OCI-M2 (cell line): ENCODE measurements around the gene SPATS2L.

Experiments
- DNase-seq: peaks from one replicate; lab custom pipeline; 2025; ENCODE audit not compliant: unreplicated experiment; lab: John Stamatoyannopoulos, UW

Gene SPATS2L

DNA sequence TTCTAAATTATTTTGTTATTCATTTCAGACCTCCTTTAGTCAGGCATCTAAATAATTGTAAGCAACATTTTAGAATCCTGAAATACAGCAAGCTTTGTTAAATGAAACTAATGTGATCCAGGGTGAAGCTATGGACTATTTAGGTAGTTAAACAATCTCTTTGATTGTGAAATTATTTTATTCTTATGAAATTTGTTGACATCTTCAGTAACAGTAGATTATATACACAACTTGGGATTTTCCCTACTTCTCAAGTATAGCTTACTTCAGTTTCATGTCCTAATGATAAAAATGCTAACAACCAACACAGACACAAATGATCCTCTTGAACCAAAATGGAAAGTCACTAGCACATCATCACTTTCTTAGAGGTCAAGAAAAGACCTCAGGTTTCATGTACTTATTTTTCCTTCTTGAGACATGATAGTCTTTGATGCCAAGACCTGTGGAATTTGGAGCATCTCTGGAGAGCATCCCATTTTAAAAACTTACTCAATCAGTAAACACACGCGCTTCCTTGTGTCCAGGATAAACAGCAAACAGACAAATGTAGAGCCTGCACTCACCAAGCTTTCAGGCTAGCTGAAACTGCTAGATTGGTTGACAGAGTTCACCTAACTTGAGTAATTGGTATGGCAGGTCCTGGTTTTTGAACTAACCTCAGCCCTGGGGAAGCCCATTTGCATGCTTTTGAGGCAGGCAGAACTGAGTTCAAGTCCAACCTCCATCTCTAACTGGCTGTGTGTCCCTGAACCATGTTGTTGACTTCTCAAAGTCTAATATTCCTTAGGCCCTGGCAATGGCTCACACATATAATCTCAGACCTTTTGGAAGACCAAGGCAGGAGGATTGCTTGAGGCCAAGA lies 155.6 kb downstream of the SPATS2L start:
- no peak for DNase-seq

DNA sequence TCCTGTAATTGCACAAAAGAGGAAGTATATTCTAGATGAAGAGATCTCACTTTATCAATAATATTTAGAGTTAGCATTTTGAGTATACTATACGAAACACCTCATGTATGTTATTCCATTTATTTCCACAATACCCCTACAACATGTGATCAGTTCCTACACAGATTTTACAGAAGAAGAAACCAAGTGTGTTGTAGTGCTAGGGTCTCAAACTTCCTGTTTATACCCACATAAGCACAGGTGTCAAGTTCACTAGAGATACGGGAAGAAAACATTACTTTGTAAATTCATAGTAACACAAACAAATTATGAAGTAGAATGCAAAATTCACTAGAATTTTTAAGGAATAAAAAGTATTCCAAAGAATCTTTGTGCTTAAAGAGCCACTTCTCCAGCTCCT lies 157.0 kb downstream of the SPATS2L start:
- DNase-seq, result no peak

DNA sequence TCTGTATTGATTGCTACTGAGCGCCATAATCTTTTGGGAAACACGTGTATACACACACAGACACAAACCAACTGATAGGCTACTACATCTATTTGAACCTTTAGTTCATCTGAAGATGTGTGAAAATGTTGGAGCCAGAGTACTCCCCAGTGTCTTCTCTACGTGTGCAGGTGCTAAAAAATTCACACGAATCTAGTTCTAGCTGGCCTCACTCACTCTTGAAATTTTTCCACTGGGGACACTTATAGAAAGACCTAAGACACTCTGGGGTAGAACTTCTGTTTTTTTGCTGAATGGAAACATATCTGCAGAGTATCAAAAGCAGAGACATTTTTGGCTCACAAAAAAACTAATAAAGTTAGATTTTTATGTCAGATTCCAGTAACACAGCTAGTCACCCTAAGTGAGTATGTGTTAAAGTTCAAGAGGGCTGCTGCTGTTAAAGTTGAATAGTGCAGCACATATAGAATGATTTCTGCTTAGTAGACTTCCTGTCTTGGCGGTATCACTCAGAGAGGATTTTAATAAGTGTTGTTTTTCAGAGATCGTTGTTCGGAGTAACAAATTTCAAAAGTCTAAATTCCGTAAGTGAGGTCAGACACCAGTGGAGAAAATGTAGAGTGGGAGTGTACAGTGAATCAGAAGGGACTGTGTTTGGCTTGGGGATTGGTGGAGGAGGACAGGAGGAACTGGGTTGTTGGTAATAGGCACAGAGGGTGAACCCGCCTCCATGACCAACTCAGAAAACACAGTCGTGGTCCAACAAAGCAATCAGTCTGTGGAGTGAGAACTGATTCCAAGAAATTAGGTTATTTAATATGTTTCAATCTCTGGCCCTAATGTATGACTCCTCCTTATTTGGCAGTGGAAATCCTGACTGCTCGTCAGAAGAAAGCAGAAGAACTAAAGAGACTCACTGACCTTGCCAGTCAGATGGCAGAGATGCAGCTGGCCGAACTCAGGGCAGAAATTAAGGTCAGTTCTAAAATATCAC lies 160.2 kb downstream of the SPATS2L start:
- no peak for DNase-seq

DNA sequence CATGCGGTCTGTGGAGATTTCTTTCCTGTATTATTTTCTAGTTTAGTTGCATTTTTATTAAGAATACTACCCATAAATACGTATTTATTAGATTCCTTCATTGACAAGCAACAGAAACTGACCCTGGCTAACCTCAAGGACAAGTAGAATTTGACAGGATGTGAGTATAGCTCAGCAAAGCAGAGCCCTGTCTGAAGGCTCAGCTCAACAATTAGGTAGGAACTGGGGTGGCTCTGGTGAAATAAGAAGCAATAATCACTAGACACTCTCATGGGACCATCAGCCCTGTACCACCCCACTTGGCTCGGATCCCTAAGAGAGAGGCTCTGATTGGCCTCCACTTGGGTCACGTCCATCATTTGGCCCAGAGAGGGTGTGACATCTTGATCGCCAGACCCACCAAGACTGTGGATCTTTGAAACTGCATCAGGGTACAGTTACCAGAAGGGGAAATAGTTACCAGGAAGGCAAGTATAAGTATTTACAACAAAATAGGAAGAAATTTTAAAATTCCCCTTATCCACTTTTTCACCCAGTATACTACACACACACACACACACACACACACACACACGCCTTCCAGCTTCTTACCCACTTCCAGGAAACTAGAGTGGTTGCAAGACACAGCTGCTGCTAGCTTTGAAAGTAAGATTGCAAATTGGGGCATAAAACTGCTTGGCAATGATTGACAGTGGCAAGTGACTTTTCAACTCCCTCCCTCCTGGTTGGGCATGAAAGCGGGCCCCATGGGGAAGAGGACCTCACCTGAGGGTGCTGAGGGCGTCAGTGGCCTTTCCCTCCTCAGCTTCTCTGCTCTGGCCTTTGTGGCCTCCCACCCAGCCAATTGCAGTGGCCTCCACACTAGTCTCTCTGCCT lies 161.6 kb downstream of the SPATS2L start:
- DNase-seq, result no peak

DNA sequence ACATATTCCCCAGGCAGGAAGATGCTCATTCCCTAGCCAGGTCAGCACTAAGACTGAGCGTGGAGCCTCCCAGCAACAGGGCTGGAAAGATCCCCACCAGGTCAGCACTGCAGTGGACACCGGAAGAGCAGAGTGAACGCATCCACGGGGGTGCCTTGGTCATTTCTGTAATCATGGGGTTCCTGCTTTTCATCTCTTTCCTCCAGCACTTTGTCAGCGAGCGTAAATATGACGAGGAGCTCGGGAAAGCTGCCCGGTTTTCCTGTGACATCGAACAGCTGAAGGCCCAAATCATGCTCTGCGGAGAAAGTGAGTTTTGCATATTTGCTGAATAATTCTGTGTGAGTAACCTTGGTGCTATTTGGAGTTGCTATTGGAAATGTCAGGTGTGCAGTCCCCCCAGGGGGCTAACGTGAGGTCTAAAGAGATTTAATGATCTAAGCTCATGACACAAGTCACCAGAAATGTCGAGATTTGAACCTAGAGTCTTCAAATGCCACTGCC lies 163.3 kb downstream of the SPATS2L start:
- no peak for DNase-seq

DNA sequence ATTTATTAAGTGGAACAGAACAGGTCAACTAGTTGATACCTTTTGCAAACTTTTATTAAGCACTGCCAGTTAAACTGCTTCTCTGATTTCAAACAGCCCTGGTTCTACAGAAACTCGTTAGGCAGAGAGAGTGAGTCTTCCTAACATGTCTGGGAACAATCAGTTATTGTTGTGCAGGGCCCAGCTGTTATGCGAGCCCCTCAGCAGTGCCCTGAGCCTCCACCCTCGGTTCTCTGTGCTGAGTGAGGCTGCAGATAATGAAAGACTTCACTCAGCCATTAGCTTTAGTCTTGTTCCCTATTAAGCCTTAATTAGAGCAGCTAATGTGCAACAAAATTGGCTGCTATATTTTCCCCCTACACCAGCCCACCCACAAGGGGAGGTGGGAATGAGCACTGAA lies 163.7 kb downstream of the SPATS2L start:
- no peak for DNase-seq

DNA sequence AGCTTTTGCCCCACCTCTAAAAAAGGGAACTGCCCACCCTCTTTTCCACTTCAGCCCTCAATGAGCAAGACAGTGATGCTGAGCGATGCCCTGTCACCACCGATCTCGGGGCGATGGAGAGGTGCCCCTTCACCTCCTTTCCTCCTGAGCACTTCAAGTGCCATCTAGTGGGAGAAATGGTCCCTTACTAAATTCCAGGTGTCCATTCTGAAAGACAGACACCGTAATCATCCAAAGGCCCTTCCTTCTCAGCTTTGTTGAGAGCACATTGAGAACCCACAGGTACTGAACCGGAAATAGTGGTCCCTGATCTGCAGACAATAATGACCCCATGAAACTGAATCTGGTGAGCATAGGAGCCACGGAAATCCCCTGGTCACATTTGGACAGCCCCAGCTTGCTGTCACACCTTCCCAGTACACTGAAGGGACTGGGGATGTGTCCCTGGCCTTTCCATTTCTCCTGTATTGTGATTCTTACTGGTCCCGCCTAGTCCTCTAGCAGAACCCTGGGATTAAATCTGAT lies 164.9 kb downstream of the SPATS2L start:
- DNase-seq, result no peak

DNA sequence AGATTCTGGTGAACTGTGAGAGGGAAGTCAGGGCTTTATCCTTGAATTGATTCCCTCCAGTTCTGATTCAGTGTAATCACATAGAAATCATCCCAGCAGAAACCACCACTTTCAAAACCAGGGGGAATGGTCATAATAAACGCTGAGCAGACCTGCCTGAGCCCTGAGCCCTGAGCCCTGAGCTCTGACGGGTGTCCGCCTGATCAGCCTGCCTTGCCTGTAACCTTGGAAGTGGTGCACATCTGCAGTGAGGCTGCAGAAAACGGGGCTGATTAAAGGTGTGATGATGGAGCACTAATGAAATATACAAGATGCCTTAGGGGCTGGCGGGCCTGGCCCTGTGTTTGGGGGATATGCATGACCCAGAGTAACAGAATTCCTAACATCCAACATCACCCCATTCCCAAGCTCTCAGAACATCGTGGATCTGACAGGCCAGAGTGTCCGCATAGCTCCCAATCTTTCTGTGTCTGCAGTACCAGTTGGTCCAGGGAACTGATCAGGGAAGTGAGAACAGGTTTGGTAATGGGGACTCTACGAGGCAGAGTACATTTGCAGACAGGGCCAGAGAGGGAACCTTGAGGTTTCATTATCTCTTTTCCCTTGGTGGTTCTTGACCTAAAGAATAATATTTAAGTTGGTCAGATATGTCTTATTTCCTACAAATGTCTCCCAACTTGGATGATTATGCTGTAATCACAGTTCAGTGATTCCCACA lies 165.6 kb downstream of the SPATS2L start:
- no peak for DNase-seq

DNA sequence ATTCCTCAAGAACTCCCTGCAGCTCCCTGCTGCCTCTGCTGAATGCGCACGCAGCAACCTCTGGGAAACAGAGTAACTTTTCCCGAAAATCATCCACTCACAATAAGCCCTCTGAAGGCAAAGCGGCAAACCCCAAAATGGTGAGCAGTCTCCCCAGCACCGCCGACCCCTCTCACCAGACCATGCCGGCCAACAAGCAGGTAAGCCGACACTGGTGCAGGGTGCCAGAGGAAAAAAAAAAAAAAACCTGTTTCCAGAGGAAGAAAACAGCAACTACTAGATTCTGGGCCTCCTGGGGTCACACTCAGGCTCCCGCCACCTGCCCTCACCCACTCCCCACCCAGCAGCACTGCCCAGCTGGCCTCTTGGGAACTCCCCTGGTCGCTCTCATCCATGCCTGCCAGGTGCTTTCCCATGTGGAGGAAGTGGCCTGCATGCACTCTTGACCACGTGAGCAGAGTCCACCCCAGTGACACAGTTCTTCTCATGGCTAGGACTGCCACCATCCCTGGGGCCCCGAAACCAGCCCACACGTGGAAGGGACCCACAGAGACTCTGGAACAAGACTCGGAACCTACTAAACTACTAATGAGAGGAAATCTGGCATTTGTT lies 166.5 kb downstream of the SPATS2L start:
- no peak for DNase-seq

DNA sequence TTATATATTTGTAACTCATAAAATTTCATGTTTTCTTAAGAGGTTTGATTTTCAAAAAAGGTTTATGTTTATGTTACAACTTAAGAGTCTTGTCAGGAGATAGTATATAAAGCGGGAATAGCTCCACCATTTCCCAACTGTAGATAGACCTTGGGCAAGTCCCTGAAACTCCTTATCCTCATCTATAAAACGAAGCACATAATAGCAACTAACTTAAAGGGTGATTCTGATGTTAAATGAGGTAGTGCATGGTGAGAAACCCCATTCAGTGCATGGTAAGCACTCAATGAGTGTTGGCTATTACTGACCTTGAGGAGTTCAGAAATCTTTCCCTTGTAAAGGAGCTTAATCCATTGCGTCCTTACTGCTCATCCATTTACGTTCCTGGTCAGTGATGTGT lies 169.3 kb downstream of the SPATS2L start:
- DNase-seq, result no peak

DNA sequence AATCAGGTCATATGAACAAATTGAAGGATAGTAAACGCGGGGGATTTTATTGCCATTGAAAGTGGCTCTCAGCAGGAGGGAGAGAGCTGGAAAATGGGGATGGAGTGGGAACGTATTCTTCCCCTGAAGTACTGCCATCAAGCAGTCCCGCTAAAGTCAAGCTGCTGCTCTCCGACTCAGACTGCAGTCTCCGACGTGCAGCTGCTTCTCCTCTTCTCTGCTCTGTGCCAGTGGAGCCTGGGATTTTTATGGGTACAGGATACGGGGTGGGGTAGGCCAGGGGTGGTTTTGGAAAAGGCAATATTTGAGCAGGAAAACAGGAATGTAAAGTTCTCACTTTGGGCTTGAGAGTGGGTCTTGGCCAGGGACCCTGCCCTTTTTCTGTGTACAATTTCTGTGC lies 170.3 kb downstream of the SPATS2L start:
- no peak for DNase-seq

DNA sequence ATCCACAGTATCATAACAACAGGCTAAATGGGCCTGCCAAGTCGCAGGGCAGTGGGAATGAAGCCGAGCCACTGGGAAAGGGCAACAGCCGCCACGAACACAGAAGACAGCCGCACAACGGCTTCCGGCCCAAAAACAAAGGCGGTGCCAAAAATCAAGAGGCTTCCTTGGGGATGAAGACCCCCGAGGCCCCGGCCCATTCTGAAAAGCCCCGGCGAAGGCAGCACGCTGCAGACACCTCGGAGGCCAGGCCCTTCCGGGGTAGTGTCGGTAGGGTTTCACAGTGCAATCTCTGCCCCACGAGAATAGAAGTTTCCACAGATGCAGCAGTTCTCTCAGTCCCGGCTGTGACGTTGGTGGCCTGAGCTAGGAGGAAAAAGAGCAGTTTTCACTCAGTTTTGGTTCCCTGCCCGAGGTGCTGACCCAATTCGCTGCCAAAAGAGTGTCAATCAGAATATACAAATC lies 171.2 kb downstream of the SPATS2L start:
- no peak for DNase-seq

DNA sequence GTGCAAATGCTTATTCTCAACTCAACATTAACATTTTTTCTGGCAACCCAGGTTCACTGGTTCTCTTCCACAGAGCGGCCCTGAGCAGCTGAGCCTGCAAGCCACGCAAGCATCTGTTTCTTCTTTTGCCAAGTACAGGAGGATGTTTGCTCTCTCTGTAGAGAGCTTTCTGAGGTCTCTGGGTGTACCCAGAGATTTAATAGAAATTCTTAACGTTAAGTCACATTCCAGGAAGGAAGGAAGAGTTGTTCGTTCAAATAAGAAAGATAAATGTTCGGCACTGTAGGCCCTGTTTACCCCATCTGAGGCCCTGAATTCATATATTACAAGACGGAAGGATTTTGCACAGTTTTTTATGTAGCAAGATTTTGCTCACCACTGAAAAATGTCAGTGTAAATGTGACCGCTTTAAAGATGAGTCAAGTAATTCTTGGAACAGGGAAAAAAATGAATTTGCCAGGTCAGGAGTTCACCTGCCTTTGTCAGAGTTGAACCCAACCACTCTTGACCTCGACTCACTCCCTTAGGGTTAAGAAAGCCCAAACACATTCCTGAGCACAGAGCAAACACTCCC lies 173.3 kb downstream of the SPATS2L start:
- no peak for DNase-seq

DNA sequence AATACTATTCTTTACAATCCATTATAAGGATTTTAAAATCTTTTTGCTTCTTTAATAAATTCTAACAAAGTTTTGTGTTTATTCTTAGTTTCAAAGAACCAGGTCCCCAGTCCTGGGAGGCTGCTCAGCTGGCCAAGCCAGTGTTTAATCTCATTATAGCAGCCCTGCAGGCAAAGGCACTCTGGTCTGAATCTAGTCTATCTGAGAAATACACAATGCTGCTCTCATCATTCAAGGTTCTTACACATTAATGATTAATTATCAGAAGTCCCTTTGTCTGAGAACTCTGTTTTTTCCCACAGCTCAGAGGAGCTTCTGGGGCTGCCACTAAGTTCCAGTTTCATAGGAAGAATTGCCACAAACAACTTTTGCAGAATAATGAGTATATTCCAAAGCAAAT lies 175.7 kb downstream of the SPATS2L start:
- DNase-seq, result no peak

DNA sequence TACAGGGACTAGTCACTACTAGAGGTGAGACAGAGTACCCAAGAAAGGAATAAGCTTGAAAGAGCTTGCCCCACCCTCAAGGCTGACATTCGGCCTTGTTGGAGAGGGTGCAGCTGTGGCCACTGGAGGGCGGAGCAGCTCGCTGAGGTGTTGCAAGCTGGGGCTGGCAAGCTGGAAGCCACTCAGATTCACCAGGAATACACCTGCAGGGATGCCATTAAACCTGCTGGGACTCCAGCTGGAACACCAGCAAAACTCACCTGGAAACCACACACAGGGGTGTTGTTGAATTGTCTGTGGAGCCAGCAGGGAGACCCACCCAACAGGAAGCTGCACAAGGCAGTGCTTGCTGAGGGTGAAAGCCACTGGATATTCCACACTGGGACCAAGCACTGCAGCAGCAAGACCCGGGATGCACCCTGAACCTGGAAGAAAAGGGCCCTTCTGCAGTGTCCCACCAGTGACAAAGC lies 177.3 kb downstream of the SPATS2L start:
- no peak for DNase-seq

DNA sequence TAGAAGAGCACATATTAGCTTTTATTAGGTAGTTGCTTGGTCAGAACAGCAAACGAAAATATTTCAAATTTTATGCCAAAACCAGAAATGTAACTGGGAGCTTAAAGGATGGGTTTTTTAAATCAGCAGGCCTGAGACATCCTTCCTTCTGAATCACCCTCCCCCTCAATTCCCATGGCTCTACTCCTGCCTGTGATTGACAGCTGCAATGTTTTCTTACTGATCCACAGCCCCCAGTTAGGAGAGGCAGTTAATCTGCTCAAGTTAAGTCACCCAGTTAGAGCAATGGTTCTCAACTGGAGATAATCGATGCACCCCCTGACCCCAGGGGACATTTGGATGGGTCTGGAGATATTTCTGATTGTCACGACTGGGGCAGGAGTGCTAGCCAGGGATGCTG lies 178.4 kb downstream of the SPATS2L start:
- no peak for DNase-seq

DNA sequence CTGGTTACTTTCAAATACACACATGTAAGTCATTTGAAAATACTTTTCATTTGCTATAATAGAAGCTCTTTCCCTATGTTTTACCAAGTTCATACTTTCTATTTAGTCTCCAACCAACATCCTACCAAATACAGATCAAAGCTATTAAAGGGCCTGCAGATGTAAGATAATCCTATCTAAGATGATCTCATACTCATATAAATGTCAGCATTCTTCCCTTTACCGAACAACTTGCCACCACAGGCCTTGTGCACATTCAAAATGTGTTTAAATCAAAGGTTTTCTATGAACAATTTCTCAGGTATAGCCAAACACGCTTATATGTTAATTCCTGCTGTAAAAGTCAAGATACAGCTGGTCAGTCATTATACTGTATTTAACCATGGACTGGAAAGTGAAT lies 180.0 kb downstream of the SPATS2L start:
- no peak for DNase-seq

DNA sequence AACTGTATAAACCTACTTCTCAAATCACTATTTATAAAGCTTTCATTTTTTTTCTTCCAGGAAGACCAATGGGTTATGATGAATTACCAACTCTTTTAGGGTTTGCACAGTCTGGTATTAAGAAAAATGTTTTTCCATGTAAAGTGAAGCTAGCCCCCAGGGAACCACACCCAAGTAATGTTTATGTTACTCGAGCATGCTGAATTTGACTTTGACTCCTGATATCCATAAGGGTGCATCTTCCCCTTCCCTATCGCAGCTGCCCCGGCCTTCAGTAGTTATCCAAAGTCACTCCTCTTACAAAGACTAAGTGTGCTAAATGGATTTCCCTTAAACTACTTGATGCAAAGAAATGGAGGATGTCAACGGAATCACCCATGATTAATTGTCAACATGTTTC lies 181.7 kb downstream of the SPATS2L start:
- DNase-seq, result no peak

DNA sequence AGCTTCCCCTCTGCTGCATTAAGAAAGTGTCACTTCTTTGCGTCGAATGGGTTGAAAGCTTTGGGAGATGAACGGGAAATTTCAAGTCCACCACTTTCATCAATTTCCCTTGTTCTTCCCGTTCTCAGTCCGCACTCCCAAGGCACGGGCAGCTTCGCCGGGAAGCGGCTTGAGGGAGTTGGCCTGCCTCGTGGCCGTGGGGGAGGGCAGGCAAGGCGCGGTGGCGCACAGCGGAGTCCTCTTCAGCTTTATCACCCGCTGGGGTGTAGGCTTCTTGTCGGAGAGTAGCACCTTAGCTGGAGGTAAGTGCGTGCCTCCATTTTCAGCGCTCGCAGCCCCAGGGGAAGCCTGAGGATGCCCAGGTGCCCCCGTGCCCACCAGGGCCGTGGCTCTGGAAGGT lies 183.5 kb downstream of the SPATS2L start:
- DNase-seq, result no peak
